HAP-1 (cell line): ENCODE measurements around the gene PCDHB12.
"Not testable (repeated sequence)": the region's sequence is repeated elsewhere in the genome, so short reads cannot be mapped to it uniquely, and the experiment has no call there.

ENCODE experiments used
- DNase-seq, 2 experiments: peaks; one replicate each; pipeline ENCODE4 v3.0.0-alpha.2; 2016 to 2020; ENCODE audit warnings: low spot score in 2 of 2
- H3K27me3 ChIP-seq: fragments of 250-450 bp; sonication (Bioruptor Pico); 2 replicates; pipeline ENCODE4 v1.5.1; 2020; ENCODE audit warnings: low read depth, mild to moderate bottlenecking, moderate library complexity
- H3K36me3 ChIP-seq: fragments of 250-450 bp; sonication (Bioruptor Pico); replicated peaks from 2 replicates; pipeline ENCODE4 v1.5.1; 2020; ENCODE audit warnings: mild to moderate bottlenecking
- H3K4me1 ChIP-seq: fragments of 250-450 bp; sonication (Bioruptor Pico); 2 replicates; pipeline ENCODE4 v1.5.1; 2020; ENCODE audit warnings: mild to moderate bottlenecking
- H3K4me3 ChIP-seq: fragments of 250-450 bp; sonication (Bioruptor Pico); 2 replicates; pipeline ENCODE4 v1.5.1; 2020; ENCODE audit warnings: mild to moderate bottlenecking, moderate library complexity
- H3K9me3 ChIP-seq: fragments of 250-450 bp; sonication (Bioruptor Pico); 2 replicates; pipeline ENCODE4 v1.5.1; 2020; ENCODE audit warnings: mild to moderate bottlenecking, moderate library complexity
- in situ Hi-C: fragments of 300-500 bp; cut with MboI; formaldehyde crosslinking; loops from 3 replicates; pipeline ENCODE4 v1.14.3; 2020; ENCODE audit warnings: low sequenced_read_pairs, inconsistent platforms, mixed read lengths

The PCDHB12 gene

GRCh38 chr5:141208478-141208877, at the start of gene PCDHB12:
Gene PCDHB12 (plus strand): TSS chr5:141208719. CDS start chr5:141208908, 189 bp downstream.
- Histone ChIP-seq H3K27me3 (no peaks in the 10 kb centered on the region), H3K9me3 (no peaks in the 10 kb centered on the region), H3K36me3 (no peaks in the 10 kb centered on the region), H3K4me1 (no peaks in the 10 kb centered on the region), H3K4me3 (no peak within 1 kb of the TSS)
- in situ Hi-C loops, result loop anchor here (25.0 kb wide), 1 partner anchor 354 kb away; no protein-coding TSS in a partner anchor
- no peak for DNase-seq

- no peaks in the 10 kb centered on the region for H3K27me3 ChIP-seq
- no peaks in the 10 kb centered on the region for H3K4me1 ChIP-seq
- DNase-seq, result peak; percentile 32 to 65
- no peaks in the 10 kb centered on the region for H3K36me3 ChIP-seq
- H3K4me3 ChIP-seq, result no peak within 1 kb of the TSS
- H3K9me3 ChIP-seq, result no peaks in the 10 kb centered on the region
- in situ Hi-C loops, result no loop called here
Observed at GRCh38 chr5:141172381-141173204, 35.9 kb upstream of the PCDHB12 start, which contains the start of gene PCDHB7. Gene PCDHB7 (plus strand): TSS chr5:141172644. CDS start chr5:141172836, 192 bp downstream.

DNA sequence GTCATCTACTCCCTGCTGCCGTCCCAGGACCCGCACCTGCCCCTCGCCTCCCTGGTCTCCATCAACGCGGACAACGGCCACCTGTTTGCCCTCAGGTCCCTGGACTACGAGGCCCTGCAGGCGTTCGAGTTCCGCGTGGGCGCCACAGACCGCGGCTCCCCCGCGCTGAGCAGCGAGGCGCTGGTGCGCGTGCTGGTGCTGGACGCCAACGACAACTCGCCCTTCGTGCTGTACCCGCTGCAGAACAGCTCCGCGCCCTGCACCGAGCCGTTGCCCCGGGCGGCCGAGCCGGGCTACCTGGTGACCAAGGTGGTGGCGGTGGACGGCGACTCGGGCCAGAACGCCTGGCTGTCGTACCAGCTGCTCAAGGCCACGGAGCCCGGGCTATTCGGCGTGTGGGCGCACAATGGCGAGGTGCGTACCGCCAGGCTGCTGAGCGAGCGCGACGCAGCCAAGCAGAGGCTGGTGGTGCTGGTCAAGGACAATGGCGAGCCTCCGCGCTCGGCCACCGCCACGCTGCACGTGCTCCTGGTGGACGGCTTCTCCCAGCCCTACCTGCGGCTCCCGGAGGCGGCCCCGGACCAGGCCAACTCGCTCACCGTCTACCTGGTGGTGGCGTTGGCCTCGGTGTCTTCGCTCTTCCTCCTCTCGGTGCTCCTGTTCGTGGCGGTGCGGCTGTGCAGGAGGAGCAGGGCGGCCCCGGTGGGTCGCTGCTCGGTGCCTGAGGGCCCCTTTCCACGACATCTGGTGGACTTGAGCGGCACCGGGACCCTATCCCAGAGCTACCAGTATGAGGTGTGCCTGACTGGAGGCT, 34.0 kb upstream of the PCDHB12 start:
- H3K4me3 ChIP-seq, H3K9me3 ChIP-seq, in situ Hi-C loops, H3K36me3 ChIP-seq, H3K27me3 ChIP-seq, H3K4me1 ChIP-seq, DNase-seq: not testable (repeated sequence)

DNA sequence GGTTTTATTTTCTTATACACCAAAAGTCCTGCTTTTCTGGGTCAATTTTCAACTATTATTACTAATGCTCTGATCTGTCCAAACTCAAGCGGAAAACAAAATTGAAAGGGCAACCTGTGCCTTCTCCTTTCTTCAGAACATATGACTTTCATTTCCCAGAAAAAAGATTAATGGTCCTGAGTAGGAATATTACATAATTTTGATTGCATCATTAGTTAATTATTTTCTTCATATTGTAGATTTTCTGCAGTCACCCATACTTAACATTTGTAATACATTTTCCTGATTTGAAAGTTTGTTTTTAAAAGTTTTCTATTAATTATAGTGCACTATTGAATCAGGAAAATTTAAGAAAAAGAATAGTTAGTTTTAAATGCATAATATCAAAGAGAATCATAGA, 32.6 kb upstream of the PCDHB12 start:
- Histone ChIP-seq H3K27me3 (no peaks in the 10 kb centered on the region), H3K9me3 (no peaks in the 10 kb centered on the region), H3K4me3 (no peak overlapping the region), H3K36me3 (no peaks in the 10 kb centered on the region), H3K4me1 (no peaks in the 10 kb centered on the region)
- in situ Hi-C loops, result no loop called here
- DNase-seq, result no peak

DNA sequence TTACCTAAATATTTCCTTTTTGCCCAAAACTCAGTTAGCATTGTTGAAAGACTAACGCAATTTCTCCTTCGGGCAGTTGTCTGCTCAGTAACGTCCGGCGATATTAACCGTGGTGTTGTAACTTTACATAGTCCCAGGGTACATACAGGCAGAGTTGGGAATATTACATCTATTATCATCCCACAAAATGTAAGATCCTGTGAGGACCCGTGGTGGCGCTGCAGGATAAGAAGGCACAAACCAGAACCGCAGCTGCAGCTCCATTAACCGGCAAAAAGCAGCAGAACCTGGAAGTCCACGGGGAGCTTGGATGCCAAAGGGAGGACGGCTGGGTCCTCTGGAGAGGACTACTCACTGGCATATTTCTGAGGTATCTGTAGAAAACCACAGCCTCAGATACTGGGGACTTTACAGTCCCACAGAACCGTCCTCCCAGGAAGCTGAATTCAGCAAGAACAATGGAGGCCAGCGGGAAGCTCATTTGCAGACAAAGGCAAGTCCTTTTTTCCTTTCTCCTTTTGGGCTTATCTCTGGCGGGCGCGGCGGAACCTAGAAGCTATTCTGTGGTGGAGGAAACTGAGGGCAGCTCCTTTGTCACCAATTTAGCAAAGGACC, 30.8 kb upstream of the PCDHB12 start, which contains the start of gene PCDHB8:
PCDHB8 (plus strand) TSS at position 214 of the 615 bp plus-strand sequence; CDS start at position 459, 245 bp downstream.
- H3K4me3 ChIP-seq, result peak within 1 kb of the TSS; percentile 13; the same call in 1 of the 2 replicates
- H3K9me3 ChIP-seq, H3K36me3 ChIP-seq, H3K27me3 ChIP-seq, H3K4me1 ChIP-seq, in situ Hi-C loops: not testable (repeated sequence)
- DNase-seq, result peak; percentile 8 to 26

- H3K27me3 ChIP-seq, H3K9me3 ChIP-seq, DNase-seq, in situ Hi-C loops, H3K4me3 ChIP-seq, H3K4me1 ChIP-seq, H3K36me3 ChIP-seq: not testable (repeated sequence)
Observed at GRCh38 chr5:141179371-141179770, 29.1 kb upstream of the PCDHB12 start.

DNA sequence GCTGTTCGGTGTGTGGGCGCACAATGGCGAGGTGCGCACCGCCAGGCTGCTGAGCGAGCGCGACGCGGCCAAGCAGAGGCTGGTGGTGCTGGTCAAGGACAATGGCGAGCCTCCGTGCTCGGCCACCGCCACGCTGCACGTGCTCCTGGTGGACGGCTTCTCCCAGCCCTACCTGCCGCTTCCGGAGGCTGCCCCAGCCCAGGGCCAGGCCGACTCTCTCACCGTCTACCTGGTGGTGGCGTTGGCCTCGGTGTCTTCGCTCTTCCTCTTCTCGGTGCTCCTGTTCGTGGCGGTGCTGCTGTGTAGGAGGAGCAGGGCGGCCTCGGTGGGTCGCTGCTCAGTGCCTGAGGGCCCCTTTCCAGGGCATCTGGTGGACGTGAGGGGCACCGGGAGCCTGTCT, 28.6 kb upstream of the PCDHB12 start:
- H3K4me1 ChIP-seq, H3K4me3 ChIP-seq, H3K9me3 ChIP-seq, DNase-seq, in situ Hi-C loops, H3K36me3 ChIP-seq, H3K27me3 ChIP-seq: not testable (repeated sequence)

DNA sequence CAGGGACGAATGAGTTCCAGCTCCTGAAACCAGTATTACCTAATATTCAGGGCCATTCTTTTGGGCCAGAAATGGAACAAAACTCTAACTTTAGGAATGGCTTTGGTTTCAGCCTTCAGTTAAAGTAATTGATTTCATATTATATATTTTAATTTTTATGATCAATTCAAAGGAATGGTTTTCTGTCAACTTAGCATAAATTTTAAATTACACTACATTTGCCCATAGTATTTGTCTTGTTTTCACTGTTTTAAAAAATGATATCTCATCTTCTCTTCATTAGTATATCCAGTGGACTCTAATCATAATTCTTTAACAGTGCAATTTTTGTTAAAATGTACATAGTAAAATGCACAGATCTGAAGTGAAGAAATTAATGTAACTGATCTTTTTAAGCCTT, 28.2 kb upstream of the PCDHB12 start:
- in situ Hi-C loops, result no loop called here
- Histone ChIP-seq H3K9me3 (no peaks in the 10 kb centered on the region; the same call in 1 of the 2 replicates), H3K27me3 (no peaks in the 10 kb centered on the region), H3K4me1 (no peaks in the 10 kb centered on the region), H3K4me3 (no peak overlapping the region), H3K36me3 (no peaks in the 10 kb centered on the region)
- no peak for DNase-seq

DNA sequence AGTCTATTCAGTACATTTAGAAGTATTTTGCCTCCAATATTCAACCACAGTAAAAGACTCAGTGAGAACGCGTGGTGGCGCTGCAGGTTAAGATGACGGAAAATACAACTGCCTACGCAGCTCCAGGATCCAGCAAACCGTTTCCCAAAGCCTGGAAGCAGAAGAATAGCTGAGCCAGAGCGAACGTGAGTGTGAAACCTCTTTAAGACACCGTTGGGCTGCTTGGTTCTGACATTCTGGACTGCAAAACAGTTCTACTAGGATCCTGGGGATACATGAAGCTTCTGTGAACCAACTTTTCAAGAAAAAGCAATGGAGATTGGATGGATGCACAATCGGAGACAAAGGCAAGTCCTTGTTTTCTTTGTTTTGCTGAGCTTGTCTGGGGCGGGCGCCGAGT, 26.3 kb upstream of the PCDHB12 start, which contains the start of gene PCDHB16:
PCDHB16 (plus strand) TSS at position 140 of the 400 bp plus-strand sequence; CDS start at position 313, 173 bp downstream.
- Histone ChIP-seq H3K9me3 (no peaks in the 10 kb centered on the region; the same call in 1 of the 2 replicates), H3K27me3 (no peaks in the 10 kb centered on the region), H3K4me3 (no peak within 1 kb of the TSS), H3K4me1 (no peaks in the 10 kb centered on the region), H3K36me3 (no peaks in the 10 kb centered on the region)
- no peak for DNase-seq
- in situ Hi-C loops, result no loop called here

DNA sequence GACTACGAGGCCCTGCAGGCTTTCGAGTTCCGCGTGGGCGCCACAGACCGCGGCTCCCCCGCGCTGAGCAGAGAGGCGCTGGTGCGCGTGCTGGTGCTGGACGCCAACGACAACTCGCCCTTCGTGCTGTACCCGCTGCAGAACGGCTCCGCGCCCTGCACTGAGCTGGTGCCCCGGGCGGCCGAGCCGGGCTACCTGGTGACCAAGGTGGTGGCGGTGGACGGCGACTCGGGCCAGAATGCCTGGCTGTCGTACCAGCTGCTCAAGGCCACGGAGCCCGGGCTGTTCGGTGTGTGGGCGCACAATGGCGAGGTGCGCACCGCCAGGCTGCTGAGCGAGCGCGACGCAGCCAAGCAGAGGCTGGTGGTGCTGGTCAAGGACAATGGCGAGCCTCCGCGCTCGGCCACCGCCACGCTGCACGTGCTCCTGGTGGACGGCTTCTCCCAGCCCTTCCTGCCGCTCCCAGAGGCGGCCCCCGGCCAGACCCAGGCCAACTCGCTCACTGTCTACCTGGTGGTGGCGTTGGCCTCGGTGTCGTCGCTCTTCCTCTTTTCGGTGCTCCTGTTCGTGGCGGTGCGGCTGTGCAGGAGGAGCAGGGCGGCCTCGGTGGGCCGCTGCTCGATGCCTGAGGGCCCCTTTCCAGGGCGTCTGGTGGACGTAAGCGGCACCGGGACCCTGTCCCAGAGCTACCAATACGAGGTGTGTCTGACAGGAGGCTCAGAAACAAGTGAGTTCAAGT, 24.2 kb upstream of the PCDHB12 start:
- DNase-seq, in situ Hi-C loops, H3K36me3 ChIP-seq, H3K27me3 ChIP-seq, H3K4me3 ChIP-seq, H3K9me3 ChIP-seq, H3K4me1 ChIP-seq: not testable (repeated sequence)

DNA sequence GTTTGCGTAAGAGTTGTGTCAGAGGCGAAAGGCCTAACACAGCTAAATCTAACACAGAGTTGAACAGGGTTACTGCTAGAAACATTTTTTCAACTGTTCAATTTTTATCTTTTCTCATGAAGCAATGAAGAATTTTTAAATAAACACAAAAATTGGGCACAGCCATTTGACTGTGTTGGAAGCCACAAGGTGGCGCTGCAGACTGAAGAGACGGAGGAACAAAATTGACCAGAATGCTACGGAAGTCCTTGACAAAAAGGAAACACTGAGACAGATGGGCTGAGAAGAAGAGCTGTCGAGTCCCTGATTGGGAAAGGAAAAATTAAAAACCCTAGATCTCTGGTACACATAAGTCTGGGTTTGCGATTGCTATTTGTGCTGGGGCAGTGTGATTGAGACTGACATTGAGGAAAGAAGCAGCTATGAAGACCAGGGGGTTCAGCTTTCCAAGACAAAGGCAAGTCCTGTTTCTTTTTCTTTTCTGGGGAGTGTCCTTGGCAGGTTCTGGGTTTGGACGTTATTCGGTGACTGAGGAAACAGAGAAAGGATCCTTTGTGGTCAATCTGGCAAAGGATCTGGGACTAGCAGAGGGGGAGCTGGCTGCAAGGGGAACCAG, 21.5 kb upstream of the PCDHB12 start, which contains the start of gene PCDHB9:
PCDHB9 (plus strand) TSS at position 265 of the 616 bp plus-strand sequence; CDS start at position 423, 158 bp downstream.
- H3K36me3 ChIP-seq, result no peaks in the 10 kb centered on the region
- no peak within 1 kb of the TSS for H3K4me3 ChIP-seq
- no peaks in the 10 kb centered on the region for H3K27me3 ChIP-seq
- no peaks in the 10 kb centered on the region for H3K9me3 ChIP-seq
- H3K4me1 ChIP-seq, result no peaks in the 10 kb centered on the region
- in situ Hi-C loops, result no loop called here
- DNase-seq, result peak; percentile 23 to 67

- H3K4me1 ChIP-seq, H3K4me3 ChIP-seq, H3K36me3 ChIP-seq, H3K27me3 ChIP-seq, H3K9me3 ChIP-seq, DNase-seq, in situ Hi-C loops: not testable (repeated sequence)
Observed at GRCh38 chr5:141188682-141189081, 19.8 kb upstream of the PCDHB12 start.
